T-helper 17 cell (primary cell): ENCODE results near the gene CZIB. TPM values are rescaled to one million over a fixed set of nuclear protein-coding genes. Genes with fewer than 3 reads are reported as not detected.
"Not testable (repeated sequence)": the region's sequence is repeated elsewhere in the genome, so short reads cannot be mapped to it uniquely, and the experiment has no call there.

Source experiments
- ATAC-seq: fragments of 150-1000 bp; cut with Tn5 transposase; 2 replicates; pipeline ENCODE4 v1.10.0; 2021; ENCODE audit warnings: mild to moderate bottlenecking, moderate library complexity
- DNase-seq, 3 donors: peaks; one replicate each; pipeline versions ENCODE4 v3.0.0 to v3.0.0-alpha.2; 2020 to 2021
- H3K9me3 ChIP-seq: one replicate; pipeline ENCODE4 v1.7.0; 2013; ENCODE audit warnings: low read length, mild to moderate bottlenecking; ENCODE audit not compliant: control insufficient read depth, poor library complexity, severe bottlenecking
- H3K27ac Mint-ChIP-seq: one replicate; pipeline ENCODE4 v1.8.0; 2022; ENCODE audit warnings: mild to moderate bottlenecking, moderate library complexity, mixed read lengths
- H3K27me3 Mint-ChIP-seq: one replicate; pipeline ENCODE4 v1.8.0; 2022; ENCODE audit warnings: mixed read lengths
- H3K36me3 Mint-ChIP-seq: one replicate; pipeline ENCODE4 v1.8.0; 2022; ENCODE audit warnings: low read depth, mixed read lengths
- H3K4me1 Mint-ChIP-seq: one replicate; pipeline ENCODE4 v1.8.0; 2022; ENCODE audit warnings: mild to moderate bottlenecking, mixed read lengths
- H3K4me3 Mint-ChIP-seq: one replicate; pipeline ENCODE4 v1.8.0; 2022; ENCODE audit warnings: mild to moderate bottlenecking, moderate library complexity, mixed read lengths
- total RNA-seq, 4 donors: library from RNA in 2 of 4; stranded (reverse) in 2 of 4; gene quantifications; one replicate each; pipeline ENCODE4 v1.2.3 and lab custom pipeline; 2022 to 2026

CZIB gene
- total RNA-seq, 2 donors from 2014 or later = 28.7 to 38.6 TPM

DNA sequence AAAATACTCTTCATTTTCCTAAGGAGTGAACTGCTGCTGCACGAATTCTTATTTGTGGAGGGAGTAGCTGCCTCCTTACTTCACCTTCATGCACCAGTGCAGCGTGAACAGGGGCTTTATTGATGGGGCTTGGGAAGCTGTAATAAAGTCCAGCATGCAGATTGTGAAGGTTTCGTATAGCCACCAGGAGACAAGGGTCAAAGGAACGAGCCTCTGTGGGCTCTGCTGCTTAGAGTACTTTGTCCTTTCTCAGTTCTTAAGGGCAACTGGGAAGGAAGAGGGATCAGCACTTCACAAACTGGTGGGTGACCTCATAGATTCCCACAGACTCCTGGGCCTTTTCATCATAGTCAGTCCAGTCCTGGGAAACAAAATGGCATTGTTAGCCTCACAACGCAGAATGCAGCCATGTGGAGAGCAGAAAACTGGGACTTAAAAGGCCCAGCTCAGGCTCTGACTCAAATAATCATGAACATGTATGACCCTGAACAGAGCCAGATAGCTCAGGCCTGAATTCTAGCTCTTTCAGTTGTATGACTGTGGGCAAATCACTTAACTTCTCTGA is 6.0 kb downstream of the CZIB start:
- no peaks in the 10 kb centered on the region for H3K27me3 Mint-ChIP-seq
- H3K4me3 Mint-ChIP-seq = no peak overlapping the region
- peaks cover 6% of the 10 kb centered on the region for H3K4me1 Mint-ChIP-seq
- H3K9me3 ChIP-seq = no peaks in the 10 kb centered on the region
- no peak overlapping the region for H3K27ac Mint-ChIP-seq
- peaks cover 2% of the 10 kb centered on the region for H3K36me3 Mint-ChIP-seq
- no peak for DNase-seq
- no peak for ATAC-seq

DNA sequence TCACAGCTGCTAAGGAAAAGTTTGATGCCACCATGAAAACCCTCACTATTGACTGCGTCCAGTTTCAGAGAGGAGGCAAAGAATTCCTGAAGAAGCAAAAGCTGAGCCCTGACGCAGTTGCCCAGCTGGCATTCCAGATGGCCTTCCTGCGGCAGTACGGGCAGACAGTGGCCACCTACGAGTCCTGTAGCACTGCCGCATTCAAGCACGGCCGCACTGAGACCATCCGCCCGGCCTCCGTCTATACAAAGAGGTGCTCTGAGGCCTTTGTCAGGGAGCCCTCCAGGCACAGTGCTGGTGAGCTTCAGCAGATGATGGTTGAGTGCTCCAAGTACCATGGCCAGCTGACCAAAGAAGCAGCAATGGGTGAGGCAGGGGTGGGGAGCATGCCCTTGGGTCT is 9.5 kb downstream of the CZIB start:
- H3K9me3 ChIP-seq = no peaks in the 10 kb centered on the region
- no peak for ATAC-seq
- H3K27me3 Mint-ChIP-seq = no peaks in the 10 kb centered on the region
- no peak for DNase-seq
- H3K27ac Mint-ChIP-seq = no peak overlapping the region
- peaks cover 3% of the 10 kb centered on the region for H3K4me1 Mint-ChIP-seq
- H3K4me3 Mint-ChIP-seq = no peak overlapping the region
- peaks cover 7% of the 10 kb centered on the region for H3K36me3 Mint-ChIP-seq

DNA sequence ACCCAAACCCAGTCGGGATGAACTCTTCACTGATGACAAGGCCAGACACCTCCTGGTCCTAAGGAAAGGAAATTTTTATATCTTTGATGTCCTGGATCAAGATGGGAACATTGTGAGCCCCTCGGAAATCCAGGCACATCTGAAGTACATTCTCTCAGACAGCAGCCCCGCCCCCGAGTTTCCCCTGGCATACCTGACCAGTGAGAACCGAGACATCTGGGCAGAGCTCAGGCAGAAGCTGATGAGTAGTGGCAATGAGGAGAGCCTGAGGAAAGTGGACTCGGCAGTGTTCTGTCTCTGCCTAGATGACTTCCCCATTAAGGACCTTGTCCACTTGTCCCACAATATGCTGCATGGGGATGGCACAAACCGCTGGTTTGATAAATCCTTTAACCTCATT is 10.1 kb downstream of the CZIB start:
- ATAC-seq (no peak), DNase-seq (no peak)
- Mint-ChIP-seq H3K27me3 (no peaks in the 10 kb centered on the region), H3K36me3 (peaks cover 7% of the 10 kb centered on the region), H3K4me1 (peaks cover 3% of the 10 kb centered on the region), H3K27ac (no peak overlapping the region), H3K4me3 (no peak overlapping the region)
- no peaks in the 10 kb centered on the region for H3K9me3 ChIP-seq

DNA sequence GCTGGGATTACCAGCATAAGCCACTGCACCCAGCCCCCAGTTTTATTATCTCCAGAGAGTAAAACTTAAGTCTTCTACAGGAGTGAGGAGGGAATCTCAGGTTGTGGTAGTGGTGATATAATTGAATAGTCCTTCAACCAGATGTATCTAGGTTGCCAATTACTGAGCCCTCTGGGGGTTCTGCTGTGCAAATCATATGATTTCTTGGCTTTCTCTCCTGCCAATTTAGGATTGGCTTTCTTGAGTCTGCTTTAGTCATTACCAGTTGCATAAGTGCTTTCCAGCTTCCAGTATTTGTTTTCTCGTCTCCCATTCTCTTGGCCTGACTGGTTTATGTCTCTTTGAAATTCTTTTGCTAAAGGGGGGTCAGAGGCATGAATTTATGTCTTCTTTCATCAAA is 12.7 kb downstream of the CZIB start:
- no peak for ATAC-seq

DNA sequence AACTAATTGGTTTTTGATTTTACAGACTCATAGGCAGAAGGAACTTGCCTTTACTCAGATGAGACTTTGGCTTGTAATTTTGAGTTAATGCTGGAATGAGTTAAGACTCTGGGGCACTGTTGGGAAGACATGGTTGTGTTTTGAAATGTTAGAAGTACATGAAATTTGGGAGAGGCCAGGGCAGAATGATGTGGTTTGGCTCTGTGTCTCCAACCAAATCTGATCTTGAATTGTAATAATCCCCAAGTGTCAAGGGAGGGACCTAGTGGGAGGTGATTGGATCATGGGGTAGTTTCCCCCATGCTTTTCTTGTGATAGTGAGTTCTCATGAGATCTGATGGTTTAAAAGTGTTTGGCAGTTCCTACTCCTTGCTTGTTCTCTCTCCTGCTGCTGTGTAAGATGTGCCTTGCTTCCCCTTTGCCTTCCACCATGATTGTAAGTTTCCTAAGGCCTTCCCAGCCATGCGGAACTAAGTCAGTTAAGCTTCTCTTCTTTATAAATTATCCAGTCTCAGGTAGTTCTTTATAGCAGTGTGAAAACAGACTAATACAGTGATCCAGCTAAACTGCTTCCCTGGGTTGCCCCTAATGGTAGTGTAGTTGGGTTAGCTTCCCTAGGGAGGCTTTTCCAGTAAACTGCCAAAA is 13.6 kb downstream of the CZIB start:
- no peaks in the 10 kb centered on the region for H3K27me3 Mint-ChIP-seq
- peaks cover 5% of the 10 kb centered on the region for H3K4me1 Mint-ChIP-seq
- no peak overlapping the region for H3K27ac Mint-ChIP-seq
- ATAC-seq = no peak
- no peaks in the 10 kb centered on the region for H3K9me3 ChIP-seq
- H3K4me3 Mint-ChIP-seq = no peak overlapping the region
- no peak for DNase-seq
- H3K36me3 Mint-ChIP-seq = peaks cover 31% of the 10 kb centered on the region

More for the DNA sequence above, 12.7 kb downstream of the CZIB start:
- H3K36me3 Mint-ChIP-seq = peaks cover 30% of the 10 kb centered on the region
- no peaks in the 10 kb centered on the region for H3K27me3 Mint-ChIP-seq
- H3K9me3 ChIP-seq = no peaks in the 10 kb centered on the region
- H3K4me3 Mint-ChIP-seq = no peak overlapping the region
- no peak for DNase-seq
- H3K4me1 Mint-ChIP-seq = peaks cover 7% of the 10 kb centered on the region
- H3K27ac Mint-ChIP-seq = no peak overlapping the region

DNA sequence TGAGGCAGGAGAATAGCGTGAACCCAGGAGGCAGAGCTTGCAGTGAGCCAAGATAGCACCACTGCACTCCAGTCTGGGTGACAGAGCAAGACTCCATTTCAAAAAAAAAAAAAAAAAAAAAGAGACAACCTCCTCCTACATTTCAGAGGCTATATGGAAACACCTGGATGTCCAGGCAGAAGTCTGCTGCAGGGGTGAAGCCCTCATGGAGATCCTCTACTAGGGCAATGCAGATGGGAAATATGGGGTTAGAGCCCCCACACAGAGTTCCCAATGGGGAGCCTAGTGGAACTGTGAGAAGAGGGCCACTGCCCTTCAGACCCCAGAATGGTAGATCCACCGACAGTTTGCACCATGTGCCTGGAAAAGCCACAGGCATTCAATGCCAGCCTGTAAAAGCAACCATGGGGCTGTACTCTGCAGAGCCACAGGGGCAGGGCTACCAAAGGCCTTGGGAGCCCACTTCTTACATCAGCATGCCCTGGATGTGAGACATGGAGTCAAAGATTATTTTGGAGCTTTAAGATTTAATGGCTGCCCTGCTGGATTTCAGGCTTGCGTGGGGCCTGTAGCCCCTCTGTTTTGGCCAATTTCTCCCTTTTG is 14.2 kb downstream of the CZIB start:
- Mint-ChIP-seq H3K36me3 (peaks cover 31% of the 10 kb centered on the region), H3K27ac (peak overlapping the region; percentile 19)
- not testable (repeated sequence) for H3K27me3 Mint-ChIP-seq, ATAC-seq, H3K9me3 ChIP-seq, DNase-seq, H3K4me1 Mint-ChIP-seq, H3K4me3 Mint-ChIP-seq

DNA sequence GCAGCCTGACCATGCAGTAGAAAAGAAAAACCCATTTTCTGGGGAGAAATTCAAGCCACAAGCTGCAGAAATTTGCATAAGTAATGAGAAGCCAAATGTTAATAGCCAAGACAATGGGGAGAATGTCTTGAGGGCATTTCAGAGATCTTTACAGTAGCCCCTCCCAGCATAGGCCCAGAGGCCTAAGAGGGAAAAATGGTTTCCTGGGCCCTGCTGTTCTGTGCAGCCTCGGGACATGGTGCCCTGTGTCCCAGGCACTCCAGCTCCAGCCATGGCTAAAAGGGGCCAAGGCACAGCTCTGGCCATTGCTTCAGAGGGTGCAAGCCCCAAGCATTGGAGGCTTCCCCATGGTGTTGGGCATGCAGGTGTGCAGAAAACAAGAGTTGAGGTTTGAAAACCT is 14.9 kb downstream of the CZIB start:
- not testable (repeated sequence) for H3K27me3 Mint-ChIP-seq, ATAC-seq, H3K4me3 Mint-ChIP-seq, H3K9me3 ChIP-seq, H3K4me1 Mint-ChIP-seq, DNase-seq
- Mint-ChIP-seq H3K27ac (peak overlapping the region; percentile 19), H3K36me3 (peaks cover 33% of the 10 kb centered on the region)

DNA sequence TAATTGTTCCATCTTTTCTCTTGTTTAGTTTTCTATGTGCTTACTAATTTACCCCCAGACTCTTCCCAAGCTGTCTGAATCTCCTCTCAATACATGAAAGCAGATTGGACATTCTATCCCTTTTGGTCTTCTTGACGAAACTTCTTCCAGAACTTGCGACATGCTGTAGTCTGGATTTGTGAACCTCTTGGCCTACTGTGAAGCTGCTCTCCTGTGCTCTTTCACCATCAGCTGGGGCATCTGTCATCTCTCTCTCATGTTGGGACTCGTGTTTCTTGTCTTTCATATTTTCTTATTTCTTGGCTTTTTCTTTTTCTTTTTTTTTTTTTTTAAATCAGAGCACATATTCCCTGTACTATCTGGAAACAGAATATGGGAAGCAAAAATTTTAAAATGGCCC is 17.0 kb downstream of the CZIB start:
- DNase-seq = no peak
- Mint-ChIP-seq H3K36me3 (peaks cover 33% of the 10 kb centered on the region), H3K4me1 (peaks cover 7% of the 10 kb centered on the region), H3K4me3 (no peak overlapping the region), H3K27me3 (no peaks in the 10 kb centered on the region), H3K27ac (peak overlapping the region; percentile 61)
- ATAC-seq = no peak
- H3K9me3 ChIP-seq = no peaks in the 10 kb centered on the region

DNA sequence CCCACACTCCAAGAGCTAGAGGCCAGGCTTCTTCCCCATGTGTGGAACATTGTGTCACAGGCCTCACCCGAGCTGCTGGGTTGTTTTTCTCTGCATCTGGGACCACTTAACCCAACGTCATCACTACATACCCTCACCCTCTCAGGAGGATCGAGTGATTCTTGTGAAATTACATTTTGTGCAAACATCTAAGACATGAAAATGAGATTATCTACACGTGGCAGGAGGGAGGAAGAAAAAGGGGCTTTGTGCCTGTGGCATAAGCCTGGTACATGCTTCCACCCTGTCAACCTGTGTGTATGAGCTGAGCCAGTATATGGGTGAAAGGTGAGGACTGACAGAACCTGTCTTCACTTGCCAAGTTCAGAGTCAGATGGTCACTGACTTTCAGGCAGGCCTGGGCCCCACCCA is 22.2 kb downstream of the CZIB start:
- Mint-ChIP-seq H3K4me1 (peaks cover 23% of the 10 kb centered on the region), H3K4me3 (peak overlapping the region; percentile 92), H3K27ac (peak overlapping the region; percentile 98), H3K36me3 (peaks cover 22% of the 10 kb centered on the region), H3K27me3 (no peaks in the 10 kb centered on the region)
- H3K9me3 ChIP-seq = no peaks in the 10 kb centered on the region
- DNase-seq (no peak), ATAC-seq (no peak)

DNA sequence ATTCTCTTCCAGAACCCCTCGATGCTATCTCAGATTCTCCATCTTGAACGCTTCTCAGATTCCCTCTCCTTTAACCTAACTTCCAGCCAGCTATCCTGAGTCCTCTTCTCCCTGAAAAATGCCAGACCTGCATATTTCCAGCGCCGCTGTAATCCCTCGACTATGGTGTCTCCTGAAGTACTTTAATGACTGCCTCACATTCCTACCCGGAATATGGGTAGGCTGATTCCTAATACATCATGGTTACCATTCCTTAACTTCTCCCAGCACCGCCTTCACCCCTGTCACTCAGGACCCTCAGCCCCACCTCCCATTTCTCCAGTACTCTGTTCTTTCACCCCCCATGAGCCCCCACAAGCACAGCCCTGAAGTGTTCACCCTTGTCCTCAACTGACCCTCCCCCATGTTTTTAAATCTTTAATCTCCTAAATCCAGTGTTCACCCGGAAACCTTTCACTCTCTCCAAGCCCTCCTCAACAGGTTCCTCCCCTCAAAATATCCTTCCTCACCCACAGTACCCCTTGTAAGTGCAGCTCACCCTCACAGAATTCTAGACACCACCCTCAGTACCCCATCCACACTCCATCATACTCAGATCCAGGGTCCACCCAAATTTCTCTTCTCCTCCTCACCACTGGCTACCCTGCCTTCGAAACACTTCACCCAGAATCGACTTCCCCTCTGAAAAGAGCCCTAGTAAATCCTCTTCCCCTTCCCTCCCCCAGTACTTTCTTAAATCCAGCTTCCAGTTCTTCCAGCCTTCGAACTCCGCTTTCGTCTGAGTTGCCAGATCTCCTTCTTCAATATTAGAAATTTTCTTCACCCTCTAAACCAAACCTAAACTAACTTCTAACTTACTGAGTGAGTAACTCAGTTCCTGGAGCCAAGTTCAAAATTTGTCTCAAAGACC is 22.9 kb downstream of the CZIB start:
- H3K27ac Mint-ChIP-seq = peak overlapping the region; percentile 98
- ATAC-seq (no peak), DNase-seq (no peak)
- peaks cover 16% of the 10 kb centered on the region for H3K36me3 Mint-ChIP-seq
- peaks cover 23% of the 10 kb centered on the region for H3K4me1 Mint-ChIP-seq
- H3K9me3 ChIP-seq = peaks cover 3% of the 10 kb centered on the region
- H3K27me3 Mint-ChIP-seq = no peaks in the 10 kb centered on the region
- peak overlapping the region; percentile 92 for H3K4me3 Mint-ChIP-seq

DNA sequence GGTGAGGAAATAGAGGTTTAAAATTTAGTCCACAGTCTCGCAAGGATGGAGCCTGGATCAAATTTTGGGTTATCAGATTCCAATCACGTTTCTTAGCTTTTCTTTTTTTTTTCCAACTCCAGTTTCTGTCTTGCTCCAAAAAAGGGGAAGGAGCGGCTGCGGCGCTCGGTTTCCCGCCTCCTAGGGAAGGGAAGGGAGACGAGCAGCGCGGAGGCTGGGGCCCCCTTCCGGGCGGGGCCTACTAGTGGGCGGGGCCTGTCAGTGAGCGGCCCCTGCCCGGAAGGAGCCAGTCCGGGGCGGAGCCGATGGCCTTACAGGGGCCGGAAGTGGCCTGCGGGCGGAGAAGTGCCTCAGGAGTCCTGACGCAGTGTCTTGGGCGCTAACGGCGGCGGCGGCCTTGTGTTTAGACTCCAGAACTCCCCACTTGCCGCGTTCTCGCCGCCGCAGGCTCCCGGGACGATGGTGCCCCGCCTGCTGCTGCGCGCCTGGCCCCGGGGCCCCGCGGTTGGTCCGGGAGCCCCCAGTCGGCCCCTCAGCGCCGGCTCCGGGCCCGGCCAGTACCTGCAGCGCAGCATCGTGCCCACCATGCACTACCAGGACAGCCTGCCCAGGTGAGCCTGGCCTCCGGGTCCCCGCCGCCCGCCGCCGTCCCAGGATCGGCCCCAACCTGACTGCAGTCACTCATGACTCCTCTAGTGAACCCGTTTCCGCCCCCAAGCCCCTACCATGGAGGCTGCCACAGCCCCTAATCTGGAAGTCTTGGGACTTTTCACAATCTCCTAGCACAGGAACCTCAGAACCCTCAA is 23.7 kb downstream of the CZIB start, which contains the start of gene CPT2:
Gene CPT2, plus strand, starts transcription at position 340 of the 806 bp plus-strand sequence. Its CDS starts 120 bp downstream, at position 460.
- Mint-ChIP-seq H3K27me3 (no peaks in the 10 kb centered on the region), H3K36me3 (peaks cover 15% of the 10 kb centered on the region), H3K4me3 (peak within 1 kb of the TSS; percentile 92), H3K4me1 (peaks cover 23% of the 10 kb centered on the region), H3K27ac (peak within 1 kb of the TSS; percentile 98)
- ATAC-seq (peak; percentile 96), DNase-seq (peak; percentile 75 to 88 (median 84))
- peaks cover 3% of the 10 kb centered on the region for H3K9me3 ChIP-seq

DNA sequence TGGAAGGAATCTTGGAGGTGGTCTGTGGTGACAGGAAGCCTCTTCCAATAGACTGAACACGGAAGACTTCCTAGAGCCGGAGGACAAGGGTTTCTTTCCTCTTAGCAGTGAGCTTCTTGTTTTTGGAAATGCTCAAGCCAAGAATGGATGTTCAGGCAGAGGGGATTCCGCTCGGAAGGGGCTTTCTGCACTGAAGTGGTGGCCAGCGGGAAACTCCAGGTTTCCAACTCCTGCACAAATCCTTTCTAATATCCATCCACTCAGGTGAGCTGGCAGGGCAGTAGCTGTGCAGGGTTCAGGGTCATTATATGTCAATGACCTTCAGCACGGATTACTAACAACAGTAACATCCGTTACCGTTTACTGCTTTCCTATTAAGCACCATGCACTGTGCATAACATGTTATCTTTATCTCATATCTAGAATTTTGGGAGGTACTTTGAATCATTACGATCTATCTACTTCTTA is 24.4 kb downstream of the CZIB start:
- peaks cover 23% of the 10 kb centered on the region for H3K4me1 Mint-ChIP-seq
- no peak for DNase-seq
- no peaks in the 10 kb centered on the region for H3K27me3 Mint-ChIP-seq

More for the DNA sequence above, 24.4 kb downstream of the CZIB start:
- Mint-ChIP-seq H3K27ac (peak overlapping the region; percentile 98), H3K4me3 (peak overlapping the region; percentile 92), H3K36me3 (peaks cover 15% of the 10 kb centered on the region)
- peak; percentile 43 for ATAC-seq
- peaks cover 3% of the 10 kb centered on the region for H3K9me3 ChIP-seq
